HG02588 (cell line): ENCODE data around the gene FLT4.

Experiments
- ATAC-seq: cut with Tn5 transposase; IDR thresholded peaks from one replicate; pipeline ENCODE4 v1.9.1; 2021; ENCODE audit warnings: mild to moderate bottlenecking, moderate library complexity; ENCODE audit not compliant: unreplicated experiment

The FLT4 gene

DNA sequence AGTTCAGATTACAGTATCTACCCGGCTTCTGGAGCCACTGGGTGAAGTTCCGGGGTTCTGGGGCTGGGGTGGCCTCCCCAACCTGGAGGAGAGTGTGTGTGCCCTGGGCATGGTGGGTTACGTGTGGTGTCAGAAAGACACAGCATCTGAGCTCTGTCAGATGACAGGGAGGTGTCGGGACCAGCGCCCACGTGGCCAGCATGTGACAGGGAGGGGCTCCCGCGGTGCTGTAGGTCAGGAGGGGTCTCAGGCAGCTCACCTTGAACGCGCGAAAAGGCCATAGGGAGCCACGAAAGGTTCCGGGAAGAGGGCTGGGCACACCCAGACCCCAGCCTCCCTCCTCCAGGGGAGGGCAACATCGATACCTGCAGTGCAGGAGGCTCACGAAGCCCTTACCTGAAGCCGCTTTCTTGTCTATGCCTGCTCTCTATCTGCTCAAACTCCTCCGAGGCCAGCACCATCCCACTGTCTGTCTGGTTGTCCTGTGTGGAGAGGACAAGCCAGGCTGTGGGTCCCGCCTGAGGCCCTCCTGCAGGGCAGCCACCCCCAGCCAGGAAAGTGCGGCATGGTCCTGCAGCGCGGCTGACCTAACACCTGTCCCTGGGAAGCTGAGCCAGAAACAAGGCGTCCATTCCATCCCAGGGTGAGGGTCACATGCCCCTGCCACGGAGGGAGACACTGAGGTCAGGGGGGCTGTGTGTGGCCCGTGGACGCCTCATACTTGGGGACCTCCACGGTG lies 40.7 kb downstream of the FLT4 start:
- no peak for ATAC-seq

DNA sequence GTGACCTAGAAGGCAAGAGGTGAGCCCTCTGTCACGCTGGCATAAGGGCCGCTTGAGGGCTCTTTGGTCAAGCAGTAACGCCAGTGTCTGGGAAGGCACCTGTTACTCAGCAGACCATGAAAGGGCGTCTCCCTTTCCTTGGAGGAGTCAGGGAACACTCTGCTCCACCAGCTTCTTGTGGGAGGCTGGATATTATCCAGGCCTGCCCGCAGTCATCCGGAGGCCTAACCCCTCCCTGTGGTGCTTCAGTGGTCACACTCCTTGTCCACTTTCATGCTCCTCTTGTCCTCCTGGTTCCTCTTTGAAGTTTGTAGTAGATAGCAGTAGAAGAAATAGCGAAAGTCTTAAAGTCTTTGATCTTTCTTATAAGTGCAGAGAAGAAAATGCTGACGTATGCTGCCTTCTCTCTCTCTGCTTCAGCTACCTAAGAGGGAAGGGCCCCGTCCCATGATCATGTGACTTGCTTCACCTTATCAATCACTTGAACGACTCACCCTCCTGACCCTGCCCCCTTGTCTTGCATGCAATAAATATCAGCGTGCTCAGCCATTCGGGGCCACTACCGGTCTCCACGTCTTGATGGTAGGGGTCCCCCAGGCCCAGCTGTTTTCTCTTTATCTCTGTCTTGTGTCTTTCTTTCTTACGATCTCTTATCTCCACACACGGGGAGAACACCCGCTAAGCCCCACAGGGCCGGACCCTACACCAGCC lies 41.4 kb downstream of the FLT4 start:
- ATAC-seq: no peak

DNA sequence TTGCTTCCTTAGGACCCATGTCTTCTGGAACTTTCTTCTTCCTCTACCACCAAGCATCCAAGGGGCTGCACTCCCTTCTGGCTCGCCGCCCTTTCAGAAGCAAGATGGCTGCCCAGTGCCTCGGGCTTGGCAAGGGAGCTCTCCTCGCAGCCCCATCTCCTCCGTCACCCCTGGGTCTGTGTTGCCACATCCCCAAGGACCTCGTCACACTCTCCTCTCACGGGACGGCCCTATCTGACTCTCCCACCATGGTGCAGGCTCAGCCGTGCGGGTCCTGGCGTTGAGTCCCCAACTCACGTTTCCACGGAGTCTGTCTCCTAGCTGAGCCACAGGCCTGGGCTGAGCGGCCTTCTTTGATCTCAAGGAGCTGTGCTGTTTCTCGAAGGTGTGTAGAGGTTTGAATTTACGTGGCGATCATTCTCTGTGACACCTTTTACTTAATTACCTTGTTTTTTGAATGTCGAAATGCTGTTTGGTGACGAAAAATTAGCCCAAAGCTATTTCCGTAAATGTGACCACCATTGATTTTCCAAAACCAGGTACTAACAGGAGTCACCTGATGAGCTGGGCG lies 43.1 kb downstream of the FLT4 start:
- ATAC-seq: no peak

DNA sequence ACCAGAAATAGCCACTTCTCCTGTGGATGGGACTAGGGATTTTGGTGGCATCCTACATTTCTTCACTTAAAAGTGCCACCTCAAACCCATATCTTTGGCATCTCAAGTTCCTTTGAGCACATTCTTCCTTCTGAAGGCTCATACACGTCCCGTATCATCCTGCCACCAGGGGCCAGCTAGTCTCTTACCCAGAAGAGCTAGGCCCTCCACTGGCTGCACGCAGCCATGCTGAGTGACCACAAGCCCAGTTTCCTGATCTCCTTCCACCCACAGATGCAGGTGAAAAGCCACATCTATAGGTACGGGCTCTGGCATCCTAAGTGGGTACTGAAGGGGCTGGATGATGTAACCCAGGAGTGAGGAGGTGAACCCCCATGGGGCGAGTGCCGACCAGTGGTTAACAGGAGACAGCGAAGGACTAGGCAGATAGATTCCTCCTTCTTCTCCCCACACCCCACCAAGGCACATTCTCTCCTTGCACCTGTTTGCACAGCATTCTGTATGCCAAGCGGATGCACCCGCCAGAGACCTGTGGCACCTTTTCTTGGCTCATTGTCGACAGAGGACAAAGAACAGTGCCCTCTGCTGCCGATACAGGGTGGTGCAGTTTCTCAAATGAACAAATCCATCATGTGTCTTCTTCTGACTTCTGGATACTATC lies 43.7 kb downstream of the FLT4 start:
- no peak for ATAC-seq

DNA sequence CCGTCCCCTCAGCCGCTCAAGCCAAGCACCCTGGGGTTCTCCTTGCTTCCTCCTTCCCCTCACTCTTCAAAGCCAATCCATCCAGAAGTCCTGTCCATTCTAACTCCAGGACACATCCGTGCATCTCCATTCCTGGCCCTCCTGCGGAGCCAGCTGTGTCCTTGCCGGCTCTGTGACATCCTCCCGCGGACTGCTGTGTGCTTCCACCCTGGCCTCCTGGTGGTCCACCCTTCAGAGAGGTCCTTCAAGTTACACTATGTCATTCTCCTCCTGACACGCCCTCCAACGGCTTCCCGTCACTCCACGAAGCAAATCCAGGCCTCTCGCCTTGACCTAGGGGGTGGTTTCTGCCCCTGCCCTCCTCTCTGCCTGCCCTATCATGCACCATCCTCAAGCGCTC lies 45.1 kb downstream of the FLT4 start:
- ATAC-seq: no peak

DNA sequence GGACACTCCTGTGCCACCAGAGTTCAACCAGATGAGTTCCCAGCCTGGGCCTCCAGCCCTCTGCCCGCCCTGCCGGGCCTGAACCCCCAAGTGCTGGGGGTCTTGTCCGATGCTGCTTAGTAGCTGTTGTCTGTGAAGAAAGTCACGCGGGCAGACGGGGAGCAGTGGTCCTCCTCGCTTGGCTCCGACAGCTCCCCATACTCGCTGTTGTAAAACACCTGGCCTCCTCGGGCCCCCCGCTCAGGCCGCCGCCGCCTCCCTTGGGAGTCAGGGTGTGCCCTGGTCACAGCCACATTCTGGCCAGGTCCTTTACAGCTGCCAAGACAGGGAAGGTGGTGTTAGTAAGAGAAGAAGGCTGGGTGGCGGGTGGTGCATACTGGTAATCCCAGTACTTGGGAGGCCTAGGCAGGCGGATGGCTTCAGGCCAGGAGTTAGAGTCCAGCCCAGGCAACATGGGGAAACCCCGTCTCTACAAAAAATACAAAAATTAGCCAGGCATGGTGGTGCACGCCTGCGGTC lies 46.3 kb downstream of the FLT4 start:
- ATAC-seq: no peak

DNA sequence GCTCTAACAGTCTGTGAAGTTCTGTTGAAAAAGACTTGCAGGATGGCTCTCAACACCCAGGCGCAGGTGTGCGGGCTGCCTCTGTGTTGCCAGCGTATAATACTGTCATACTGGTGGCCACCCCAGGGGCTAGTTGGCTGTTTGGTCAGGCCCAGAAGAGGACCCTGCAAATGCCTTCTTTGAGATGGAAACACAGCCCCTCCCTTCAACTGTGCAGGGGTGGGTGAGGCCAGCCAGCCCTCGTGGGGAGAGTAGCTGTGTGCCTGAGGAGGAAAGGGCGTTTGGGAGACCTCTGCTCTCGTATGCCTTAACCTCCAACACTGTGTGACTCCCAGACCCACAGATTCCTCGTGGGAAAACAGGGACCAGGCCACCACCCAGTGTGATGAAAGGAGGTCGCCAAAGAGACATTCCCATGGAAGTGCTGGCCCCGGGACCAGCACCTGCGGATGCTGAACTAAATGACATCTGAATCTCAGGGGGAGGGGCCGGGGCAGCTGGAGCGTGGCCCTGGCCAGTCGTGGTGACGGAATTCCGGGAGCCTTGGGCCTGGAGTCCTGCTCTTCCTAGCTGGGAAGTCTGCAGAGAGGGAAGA lies 46.8 kb downstream of the FLT4 start:
- ATAC-seq: no peak

DNA sequence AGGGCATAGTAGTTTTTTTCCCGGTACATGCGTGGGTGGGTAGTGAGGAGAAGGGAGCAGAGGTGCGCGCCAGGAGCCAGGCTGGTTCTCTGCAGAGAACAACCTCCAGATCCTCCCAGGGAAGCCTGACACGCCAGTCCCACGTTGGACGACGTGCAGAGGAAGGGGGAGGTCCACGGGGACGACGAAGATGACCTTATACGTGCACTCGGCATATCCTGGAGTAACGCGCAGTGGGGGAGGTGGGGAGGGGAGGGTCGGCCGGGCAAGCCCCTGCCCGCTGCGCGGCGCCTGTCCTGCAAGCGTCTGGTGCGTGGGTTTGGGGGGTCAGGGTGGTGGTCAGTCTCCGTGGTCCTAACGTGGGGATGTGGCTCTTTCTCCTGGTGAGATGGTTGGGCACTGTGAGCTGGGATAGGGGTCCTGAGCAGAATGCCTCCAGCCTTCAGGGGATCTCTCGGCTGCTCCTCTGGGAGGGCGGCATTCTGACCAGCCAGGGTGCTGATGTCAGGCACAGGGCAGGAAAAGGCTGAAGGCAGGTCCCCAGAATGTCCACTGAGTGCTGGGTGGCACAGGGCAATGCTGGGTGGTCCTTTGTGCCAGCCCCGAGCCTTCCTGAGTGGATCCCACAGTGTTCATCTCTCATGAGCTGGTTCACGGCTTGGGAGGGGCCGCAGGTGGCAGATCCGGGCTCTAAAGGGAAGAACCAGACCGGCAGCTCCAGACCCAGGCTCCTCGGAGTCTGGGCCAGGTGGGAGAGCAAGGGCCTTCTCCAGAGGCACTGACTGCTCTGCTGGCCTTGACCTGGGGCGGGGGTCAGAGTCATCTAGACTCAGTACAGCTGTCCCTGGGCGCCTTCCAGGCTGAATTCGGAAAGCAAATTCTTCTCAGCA lies 47.6 kb downstream of the FLT4 start:
- ATAC-seq: no peak

DNA sequence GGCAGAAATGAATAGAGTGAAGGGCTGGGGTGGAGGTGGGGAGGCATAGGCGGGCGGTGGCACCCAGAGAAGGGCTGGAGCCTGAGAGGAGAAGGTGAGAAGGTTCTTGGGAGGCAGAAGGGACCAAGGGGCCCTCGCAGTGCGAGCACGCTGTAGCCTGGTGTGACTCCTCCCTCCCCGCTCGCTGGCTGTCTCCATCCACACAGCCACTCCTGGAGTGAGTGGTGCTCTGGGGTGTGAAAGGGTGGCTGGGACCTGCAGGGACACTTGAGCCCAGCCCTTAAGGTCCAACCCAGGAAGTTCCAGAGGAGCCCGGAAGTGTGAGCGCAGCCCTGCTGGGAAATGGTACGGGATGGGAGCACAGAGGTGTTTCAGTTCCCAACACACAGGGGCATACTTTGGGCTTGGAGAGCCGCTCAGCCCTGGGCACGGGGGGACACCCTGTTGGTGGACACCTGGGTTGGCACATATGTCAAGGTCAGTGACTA lies 48.8 kb downstream of the FLT4 start:
- ATAC-seq: no peak

DNA sequence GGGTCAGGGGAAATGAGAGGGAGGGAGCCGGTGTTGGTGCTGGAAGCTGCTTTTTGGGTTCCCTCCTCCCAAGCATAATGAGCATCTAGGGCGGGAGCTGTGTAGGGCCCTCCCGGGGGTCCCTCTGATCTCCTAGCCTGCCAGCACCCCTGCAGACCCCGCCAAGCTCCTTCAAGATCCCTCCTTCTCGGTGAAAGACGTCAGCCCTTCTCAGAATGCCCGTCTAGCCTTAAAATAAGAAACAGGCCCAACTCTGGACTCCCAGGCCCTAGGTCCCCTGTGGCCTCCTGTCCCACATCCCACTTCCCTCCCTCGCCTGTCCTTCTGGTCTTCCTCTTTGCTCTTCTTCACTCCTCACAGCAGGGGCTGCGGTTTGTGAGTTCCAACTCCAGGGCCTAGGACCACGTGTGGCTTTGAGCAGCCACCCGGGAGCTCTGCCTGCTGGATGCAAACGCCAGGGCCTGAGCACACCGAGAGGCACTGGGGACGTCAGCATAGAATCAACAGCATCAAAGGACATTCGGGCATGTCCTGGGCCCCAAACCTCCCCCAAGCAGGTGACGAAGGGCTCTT lies 49.3 kb downstream of the FLT4 start:
- no peak for ATAC-seq

DNA sequence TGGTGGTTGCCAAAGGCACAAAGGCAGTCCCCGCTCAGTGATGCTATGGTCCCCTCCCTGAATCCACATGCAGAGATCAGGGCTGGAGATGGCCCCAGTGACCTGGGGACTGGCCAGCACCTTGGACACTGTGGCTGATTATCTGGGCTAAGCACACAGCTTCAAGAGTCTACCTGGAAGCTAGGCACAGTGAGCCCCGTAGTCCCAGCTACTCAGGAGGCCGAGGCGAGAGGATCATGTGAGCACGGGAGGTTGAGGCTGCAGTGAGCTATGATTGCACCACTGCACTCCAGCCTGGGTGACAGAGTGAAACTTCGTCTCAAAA lies 49.8 kb downstream of the FLT4 start:
- no peak for ATAC-seq

DNA sequence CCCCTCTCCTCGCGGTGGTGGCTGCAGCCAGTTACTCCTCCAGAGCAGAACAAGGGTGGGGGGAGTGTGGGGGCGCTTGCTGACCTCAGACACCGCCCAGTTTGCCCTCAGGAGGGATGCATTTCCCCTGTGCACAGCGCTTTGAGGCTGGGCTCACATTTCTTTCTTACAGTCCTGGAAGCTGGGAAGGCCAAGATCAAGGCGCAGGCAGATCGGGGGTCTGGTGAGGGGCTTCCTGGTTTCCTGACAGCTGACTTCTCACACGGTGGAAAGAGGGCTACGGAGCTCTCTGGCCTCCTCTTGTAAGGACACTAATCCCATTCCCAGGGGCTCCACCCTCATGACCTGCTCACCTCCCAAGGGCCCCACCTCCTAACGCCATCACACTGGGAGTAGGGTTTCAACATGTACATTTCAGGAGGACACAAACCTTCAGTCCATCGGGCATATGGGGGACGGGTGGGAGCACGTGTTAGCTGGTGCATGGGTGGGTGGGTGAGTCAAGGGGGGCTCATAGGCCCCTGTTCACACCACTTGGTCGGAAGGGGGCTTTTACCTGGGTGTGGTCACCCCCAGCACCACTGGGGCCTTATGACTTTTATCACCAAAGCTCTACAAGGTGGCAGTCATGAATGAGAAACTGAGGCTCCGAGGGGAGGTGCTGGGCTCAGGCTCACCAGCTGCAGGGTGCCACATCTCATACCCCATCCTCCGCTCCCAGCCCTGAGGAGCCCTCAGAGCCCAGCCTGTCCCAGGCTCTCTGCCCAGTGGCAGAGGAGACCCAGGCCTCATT lies 50.4 kb downstream of the FLT4 start:
- no peak for ATAC-seq

DNA sequence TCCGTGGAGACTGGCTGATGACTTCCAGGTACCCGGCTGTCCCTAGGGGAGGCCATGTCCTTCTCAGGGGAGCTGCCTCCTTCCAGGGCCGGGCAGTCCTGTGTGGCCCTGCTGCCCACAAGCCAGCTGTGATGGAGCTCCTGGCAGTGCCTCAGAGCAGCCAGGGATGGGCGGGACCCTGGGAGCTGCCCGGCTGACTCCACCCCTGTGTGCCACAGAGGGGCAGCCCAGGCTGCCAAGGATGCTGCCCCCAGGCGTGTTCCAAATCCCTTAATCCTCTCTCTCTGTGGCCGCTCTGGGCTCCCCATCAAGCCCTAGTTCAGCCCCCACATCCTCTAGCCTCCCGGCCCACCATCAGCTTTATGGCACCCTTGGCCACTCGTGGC lies 51.1 kb downstream of the FLT4 start:
- ATAC-seq: no peak

DNA sequence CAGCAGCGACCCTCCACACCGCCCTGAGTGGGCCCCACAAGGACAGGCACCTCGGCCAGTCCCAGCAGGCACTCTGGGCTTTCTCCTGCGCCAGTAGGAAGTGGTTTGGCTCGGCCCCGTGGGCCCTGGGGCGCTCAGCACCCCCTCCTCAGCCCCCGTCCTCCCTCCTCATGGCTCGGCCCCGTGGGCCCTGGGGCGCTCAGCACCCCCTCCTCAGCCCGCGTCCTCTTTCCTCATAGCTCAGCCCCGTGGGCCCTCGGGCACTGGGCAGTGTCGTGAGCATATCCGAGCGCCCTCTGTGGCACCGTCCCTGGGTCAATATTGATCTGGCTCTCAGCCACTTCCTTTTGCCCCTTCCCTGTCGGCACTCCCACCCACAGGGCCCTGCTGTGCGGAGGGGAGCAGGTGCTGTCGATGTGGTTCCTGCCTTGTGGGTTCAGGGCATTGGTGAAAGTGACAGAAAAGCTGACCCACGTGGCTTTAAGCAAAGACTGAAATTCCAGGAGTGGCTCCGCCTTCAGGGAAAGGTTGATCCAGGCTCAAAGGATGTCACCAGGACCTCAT lies 52.6 kb downstream of the FLT4 start:
- ATAC-seq: no peak

DNA sequence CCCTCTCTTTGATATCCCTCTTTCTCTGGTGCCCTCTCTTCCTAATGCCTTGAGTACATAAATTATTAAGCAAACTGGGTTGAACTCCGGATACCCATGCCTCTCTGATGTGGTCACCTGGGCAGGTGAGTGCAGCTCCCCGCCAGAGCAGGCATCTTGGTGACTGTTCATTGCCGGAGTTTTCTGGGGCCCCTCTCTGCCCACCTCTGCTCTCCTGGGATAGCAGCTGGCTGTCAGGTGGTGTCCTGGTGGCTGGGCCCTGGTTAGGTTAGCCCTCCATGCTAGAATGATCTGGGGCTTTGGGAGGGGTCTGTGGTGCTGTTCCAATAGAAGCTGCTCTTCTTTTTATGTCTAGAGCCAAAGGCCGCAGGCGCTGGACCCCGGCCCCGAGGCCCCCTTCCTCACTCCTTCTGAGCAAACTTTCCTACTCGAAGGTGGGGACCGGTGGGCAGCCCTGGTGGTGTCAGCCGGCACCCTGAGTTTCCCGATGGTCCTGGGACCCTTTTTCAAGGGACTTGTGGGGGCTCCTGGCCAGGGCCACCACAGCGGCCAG lies 53.2 kb downstream of the FLT4 start:
- ATAC-seq: no peak

DNA sequence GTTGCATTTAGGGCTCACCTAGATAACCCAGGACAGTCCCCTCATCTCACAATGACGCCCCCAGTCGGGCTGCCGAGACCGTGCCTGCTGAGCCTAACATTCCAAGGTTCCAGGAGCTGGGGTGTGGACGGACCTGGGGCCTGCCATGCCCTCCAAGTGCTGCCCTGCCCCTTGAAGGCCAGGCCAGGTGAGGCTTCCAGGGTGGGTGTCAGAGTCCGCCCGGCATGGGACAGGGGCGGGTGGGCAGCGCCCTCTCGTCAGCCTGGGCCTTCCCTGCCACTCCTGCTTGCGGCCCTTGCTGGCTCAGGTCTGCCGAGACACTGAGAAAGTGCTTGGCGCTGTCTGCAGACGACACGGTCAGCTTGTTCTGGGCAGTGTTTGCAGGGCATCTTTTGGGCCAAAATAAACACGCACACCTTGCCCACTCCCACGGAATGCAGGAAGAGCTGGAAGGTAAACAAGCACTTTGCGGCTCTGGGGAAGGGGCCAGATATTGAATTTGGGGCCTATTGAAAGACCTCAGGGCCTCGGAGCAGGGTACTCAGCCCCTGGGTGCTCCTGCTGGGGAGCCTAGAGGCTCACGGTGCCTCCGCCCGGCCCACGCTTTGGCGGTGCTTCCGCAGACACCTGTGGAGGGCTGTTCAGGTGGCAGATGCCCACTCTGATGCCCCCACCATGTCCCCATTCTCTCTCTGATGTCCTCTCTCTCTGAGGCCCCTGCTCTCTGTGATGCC lies 53.9 kb downstream of the FLT4 start:
- ATAC-seq: no peak

DNA sequence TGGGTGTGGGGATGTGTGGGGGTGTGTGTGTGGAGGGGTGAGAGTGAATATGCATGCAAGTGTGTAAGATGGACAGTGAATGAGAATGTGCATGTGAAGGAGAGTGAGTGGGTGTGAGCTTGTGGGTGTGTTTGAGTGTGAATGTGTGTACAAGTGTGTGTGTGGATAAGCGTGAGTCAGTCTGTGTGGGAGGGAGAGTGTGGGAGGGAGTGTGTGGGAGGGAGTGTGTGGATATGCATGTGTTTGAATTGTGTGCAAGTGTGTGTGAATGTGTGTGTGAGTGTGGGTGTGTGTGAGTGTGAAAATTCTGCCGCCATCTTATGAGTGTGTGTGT lies 54.4 kb downstream of the FLT4 start:
- no peak for ATAC-seq
